PFSK-1 (cell line): ENCODE data around the gene FAM47C.

ENCODE experiments used
- POLR2AphosphoS5 ChIP-seq: IDR thresholded peaks from 2 replicates; pipeline ENCODE4 v1.6.1; 2012; ENCODE audit warnings: low read depth, mild to moderate bottlenecking, control low read depth, low read length, moderate library complexity
- SIN3A ChIP-seq: IDR thresholded peaks from 2 replicates; pipeline ENCODE4 v1.6.1; 2012; ENCODE audit warnings: mild to moderate bottlenecking, low read length, moderate library complexity, borderline replicate concordance; ENCODE audit not compliant: insufficient read depth

DNA sequence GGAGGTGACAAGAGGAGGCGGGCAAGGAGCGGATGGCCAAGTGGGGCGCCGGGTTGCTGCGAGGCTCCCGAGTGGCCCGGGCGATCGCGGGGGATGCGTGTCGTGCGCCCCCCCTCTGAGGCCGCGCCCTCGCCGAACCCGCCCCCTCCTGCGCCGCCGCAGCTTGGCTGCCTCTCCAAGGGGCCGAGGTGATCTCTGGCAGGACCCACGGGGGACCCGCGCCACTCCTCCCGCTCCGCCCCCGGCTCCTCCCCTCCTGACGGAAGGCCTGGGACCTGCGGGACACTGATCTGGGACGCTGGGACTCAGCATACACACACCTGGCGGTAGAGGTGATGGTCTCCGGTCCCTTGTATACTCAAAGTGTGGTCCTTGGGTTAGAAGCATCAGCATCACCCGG, 21.9 kb upstream of the FAM47C start:
- TF ChIP-seq SIN3A (no peak), POLR2AphosphoS5 (no peak)
